HFF-Myc (cell line): ENCODE measurements around the gene CA12.
A peak's percentile ranks its signal among the peaks of the same experiment; 100 is the strongest.

ENCODE experiments used
- DNase-seq: peaks from one replicate; pipeline ENCODE4 v3.0.0-alpha.2; 2011; ENCODE audit warnings: low read depth; ENCODE audit errors: extremely low read depth
- H3K4me3 ChIP-seq: replicated peaks from 2 replicates; pipeline ENCODE4 v1.5.1; 2011; ENCODE audit warnings: low read depth, mild to moderate bottlenecking, control low read depth, low read length
- TF ChIP-seq, protein P1 (sequence below): IDR thresholded peaks from 2 replicates; pipeline ENCODE4 v1.5.1; 2012; ENCODE audit warnings: mild to moderate bottlenecking, low read depth, low read length, control low read depth; ENCODE audit errors: missing control alignments

CA12 gene

DNA sequence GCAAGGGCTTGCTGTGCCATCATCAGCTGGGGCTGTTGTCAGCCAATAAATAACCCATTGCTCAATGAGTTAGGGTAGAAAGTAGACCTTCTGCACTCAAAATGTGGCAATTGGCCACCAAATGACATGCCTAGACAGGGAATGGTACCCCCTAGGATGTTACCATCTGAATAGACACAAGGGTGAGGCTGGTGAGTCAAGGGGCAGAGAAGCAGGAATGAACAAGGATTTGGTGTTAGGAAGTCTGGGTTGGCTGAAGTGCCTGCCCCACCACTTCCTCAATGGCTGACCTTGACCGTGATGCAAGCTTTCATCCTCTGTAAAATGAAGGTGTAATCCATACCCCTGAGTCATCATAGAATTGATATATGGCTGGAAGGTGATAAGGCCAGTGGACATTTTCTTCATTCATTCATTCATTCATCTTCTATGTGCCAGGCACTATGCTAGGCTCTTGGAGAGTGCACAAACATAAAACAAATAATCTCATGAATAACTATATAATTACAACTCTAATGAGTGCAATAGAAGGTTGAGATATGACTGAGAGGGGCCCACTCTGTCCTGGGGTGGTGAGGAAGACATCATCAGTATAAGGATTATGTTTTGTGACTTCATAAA lies 4.4 kb upstream of the CA12 start:
- no peak overlapping the region for H3K4me3 ChIP-seq
- TF ChIP-seq, protein P1, sequence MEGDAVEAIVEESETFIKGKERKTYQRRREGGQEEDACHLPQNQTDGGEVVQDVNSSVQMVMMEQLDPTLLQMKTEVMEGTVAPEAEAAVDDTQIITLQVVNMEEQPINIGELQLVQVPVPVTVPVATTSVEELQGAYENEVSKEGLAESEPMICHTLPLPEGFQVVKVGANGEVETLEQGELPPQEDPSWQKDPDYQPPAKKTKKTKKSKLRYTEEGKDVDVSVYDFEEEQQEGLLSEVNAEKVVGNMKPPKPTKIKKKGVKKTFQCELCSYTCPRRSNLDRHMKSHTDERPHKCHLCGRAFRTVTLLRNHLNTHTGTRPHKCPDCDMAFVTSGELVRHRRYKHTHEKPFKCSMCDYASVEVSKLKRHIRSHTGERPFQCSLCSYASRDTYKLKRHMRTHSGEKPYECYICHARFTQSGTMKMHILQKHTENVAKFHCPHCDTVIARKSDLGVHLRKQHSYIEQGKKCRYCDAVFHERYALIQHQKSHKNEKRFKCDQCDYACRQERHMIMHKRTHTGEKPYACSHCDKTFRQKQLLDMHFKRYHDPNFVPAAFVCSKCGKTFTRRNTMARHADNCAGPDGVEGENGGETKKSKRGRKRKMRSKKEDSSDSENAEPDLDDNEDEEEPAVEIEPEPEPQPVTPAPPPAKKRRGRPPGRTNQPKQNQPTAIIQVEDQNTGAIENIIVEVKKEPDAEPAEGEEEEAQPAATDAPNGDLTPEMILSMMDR: no peak
- no peak for DNase-seq

DNA sequence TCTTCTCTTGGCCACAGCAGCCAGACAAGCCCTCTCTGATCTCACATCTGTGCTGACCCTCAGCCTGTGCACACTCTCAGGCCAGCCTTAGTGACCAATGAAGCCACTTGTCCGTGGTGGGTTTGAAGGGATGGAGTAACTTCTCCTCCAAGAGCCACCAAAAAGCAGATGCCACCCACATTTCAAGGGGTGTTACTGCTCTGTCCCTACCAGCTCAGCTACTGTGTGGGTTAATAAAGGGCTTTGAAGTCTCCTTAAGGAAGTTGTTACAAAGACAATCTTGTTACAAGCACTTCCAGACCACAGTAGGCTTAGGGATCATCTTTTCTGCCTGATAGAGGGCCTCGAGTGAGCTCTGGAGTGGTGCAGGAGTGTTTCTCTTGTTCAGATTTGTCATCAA lies 3.3 kb upstream of the CA12 start:
- TF ChIP-seq, protein P1: no peak
- H3K4me3 ChIP-seq: no peak overlapping the region
- DNase-seq: no peak

DNA sequence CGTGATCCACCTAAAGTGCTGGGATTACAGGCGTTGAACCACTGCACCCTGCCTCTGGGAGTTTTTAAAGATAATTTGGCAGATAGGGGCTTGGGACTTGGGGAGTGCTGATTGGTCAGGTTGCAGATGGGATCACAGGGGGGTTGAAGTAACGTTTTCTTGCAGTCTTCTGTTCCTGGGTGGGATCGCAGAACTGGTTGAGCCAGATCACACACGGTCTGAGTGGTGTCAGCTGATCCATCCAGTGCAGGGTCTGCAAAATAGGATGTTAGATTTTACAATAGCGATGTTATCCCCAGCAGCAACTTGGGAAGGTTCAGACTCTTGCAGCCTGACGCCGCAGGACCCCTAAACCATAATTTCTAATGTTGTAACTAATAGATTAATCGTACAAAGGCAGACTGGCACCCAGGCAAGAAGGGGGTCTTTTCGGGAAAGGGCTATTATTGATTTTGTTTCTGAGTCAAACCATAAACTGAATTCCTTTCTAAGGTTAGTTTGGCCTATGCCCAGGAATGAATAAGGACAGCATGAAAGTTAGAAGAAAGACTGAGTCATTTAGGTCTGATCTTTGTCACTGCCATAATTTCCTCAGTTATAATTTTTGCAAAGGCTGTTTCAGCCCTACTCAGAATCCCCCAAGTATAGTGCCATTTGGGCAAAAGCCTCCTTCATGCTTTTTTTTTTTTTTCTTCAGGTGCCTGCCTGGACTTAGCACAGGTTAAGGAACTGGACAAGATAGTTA lies 1.5 kb upstream of the CA12 start:
- H3K4me3 ChIP-seq: no peak overlapping the region
- TF ChIP-seq, protein P1: no peak
- DNase-seq: no peak

DNA sequence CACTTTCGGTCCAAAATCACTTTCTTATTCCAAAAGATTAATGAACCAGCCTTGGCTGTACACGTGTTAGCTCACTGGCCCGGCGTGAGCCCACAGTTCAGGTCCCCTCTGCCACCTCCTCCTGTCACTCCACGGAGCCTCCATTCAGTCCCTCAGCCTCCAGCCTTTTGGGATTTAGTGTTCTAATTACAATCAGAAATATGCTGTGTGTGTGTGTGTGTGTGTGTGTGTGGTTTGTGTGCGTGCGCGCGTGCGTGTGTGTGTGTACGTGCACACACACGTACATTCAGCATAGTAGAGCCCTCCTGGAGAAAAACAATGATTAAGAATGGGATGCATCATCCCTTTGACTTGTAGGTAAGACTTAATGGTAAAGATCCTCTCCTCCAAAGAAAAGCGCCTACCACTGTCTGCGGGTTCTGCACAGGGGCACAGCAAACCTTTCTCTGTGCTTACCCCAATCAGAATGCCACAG lies 801 bp downstream of the CA12 start:
- peak overlapping the region; percentile 77 for H3K4me3 ChIP-seq
- no peak for DNase-seq
- TF ChIP-seq, protein P1: no peak

DNA sequence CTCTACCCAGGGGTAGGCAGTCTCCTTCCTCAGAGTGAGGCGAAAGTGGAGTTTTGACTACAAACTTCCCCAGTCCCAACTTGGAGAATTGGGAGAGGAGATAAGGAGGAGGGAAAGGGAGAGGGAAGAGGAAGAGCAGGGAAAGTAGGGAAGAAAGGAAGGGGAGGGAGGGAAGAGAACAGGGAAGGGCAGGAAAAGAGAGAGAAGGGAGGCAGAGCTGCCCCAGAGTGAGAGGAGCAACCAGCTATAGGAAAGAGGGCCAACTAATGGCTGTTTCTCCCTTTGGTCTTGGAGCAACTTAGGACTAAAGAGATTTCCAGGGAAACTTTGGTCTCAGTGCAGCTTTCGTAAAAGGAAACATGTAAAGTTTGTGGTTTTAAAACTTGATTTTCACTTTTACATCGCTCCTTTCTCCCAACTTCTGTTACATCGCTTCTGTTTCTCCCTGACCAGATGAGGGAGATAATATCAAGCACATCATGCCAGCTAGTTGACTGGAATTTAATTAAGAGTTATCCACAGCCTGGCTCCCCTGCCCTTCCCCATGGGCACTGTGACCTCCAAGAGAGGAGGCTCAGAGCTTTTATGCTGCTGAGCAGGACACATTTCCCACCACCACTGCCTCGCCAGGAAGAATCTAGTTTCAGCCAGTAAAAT lies 1.4 kb downstream of the CA12 start:
- TF ChIP-seq, protein P1: no peak
- DNase-seq: no peak
- H3K4me3 ChIP-seq: peak overlapping the region; percentile 77

DNA sequence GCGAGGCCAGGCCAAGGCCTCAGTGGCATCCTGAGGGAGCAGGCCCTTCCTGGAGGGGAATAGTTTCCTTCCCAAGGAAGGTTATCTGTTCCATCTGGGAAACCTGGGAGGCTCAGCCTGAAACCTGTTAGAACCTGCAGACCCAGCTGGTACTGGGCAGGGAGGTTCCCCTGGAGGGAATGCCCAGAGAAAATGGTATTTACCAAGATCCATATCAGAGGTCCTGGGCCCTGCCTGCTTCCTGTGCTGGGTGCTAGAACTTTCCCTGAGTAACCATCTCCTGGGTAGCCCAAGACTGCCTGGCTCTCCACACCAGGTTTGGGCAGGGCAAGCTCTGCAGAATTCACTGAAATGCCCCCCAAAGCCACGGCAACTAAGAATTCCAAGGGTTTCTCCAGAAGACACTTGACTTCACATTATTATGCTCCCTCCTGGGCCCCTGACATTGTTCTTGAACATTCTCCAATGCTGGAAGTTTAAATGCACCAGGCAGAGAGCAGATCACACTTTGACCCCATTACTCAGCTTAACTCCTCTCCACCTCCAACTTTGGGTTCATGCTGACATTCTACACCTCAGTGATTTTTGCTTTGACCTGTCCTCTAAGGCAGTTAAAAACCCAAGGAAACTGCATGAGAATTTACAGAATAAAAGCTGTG lies 2.0 kb downstream of the CA12 start:
- peak overlapping the region; percentile 77 for H3K4me3 ChIP-seq
- TF ChIP-seq, protein P1: no peak
- DNase-seq: no peak
